Ishikawa (cell line): ENCODE data around the gene RNLS.

Experiments
- CEBPB ChIP-seq: IDR thresholded peaks from 2 replicates; pipeline ENCODE4 v1.6.1; 2012
- CREB1 ChIP-seq: IDR thresholded peaks from 2 replicates; pipeline ENCODE4 v1.6.1; 2012; ENCODE audit warnings: low read depth
- EGR1 ChIP-seq: IDR thresholded peaks from 2 replicates; pipeline ENCODE4 v1.6.1; 2012
- EP300 ChIP-seq: IDR thresholded peaks from 2 replicates; pipeline ENCODE4 v1.6.1; 2012; ENCODE audit warnings: borderline replicate concordance
- FOXM1 ChIP-seq: IDR thresholded peaks from 2 replicates; pipeline ENCODE4 v1.6.1; 2012; ENCODE audit warnings: low read depth, borderline replicate concordance
- MAX ChIP-seq: IDR thresholded peaks from 2 replicates; pipeline ENCODE4 v1.6.1; 2012
- NFIC ChIP-seq: IDR thresholded peaks from 2 replicates; pipeline ENCODE4 v1.6.1; 2012
- RAD21 ChIP-seq: IDR thresholded peaks from 2 replicates; pipeline ENCODE4 v1.6.1; 2012; ENCODE audit warnings: low read depth
- REST ChIP-seq: IDR thresholded peaks from 2 replicates; pipeline ENCODE4 v1.6.1; 2012; ENCODE audit warnings: low read depth, mild to moderate bottlenecking
- TAF1 ChIP-seq: IDR thresholded peaks from 2 replicates; pipeline ENCODE4 v1.6.1; 2012; ENCODE audit warnings: low read depth, mild to moderate bottlenecking
- TCF12 ChIP-seq: IDR thresholded peaks from 2 replicates; pipeline ENCODE4 v1.6.1; 2012; ENCODE audit warnings: low read depth
- TEAD4 ChIP-seq: IDR thresholded peaks from 2 replicates; pipeline ENCODE4 v1.6.1; 2012
- USF1 ChIP-seq: IDR thresholded peaks from 2 replicates; pipeline ENCODE4 v1.6.1; 2012
- YY1 ChIP-seq: IDR thresholded peaks from 2 replicates; pipeline ENCODE4 v1.6.1; 2012; ENCODE audit warnings: low read depth
- ZBTB7A ChIP-seq: IDR thresholded peaks from 2 replicates; pipeline ENCODE4 v1.6.1; 2012; ENCODE audit warnings: low read depth

The RNLS gene

GRCh38 chr10:88508796-88509195 lies 74.3 kb downstream of the RNLS start:
- TF ChIP-seq YY1 (no peak), MAX (no peak), TCF12 (no peak), RAD21 (no peak), EGR1 (no peak), ZBTB7A (no peak), TEAD4 (no peak), USF1 (no peak), NFIC (no peak), FOXM1 (no peak), REST (no peak), EP300 (no peak), TAF1 (no peak), CREB1 (no peak), CEBPB (no peak)

- TF ChIP-seq USF1 (no peak), EGR1 (no peak), CREB1 (no peak)
Observed at GRCh38 chr10:88507826-88508453, 75.2 kb downstream of the RNLS start.

- TF ChIP-seq USF1 = no peak
- TF ChIP-seq FOXM1 = no peak
- no peak for TF ChIP-seq RAD21
- TF ChIP-seq TEAD4 = no peak
- no peak for TF ChIP-seq ZBTB7A
- no peak for TF ChIP-seq NFIC
- TF ChIP-seq MAX = no peak
- no peak for TF ChIP-seq REST
- no peak for TF ChIP-seq CEBPB
- no peak for TF ChIP-seq TCF12
- TF ChIP-seq CREB1 = no peak
- no peak for TF ChIP-seq TAF1
Observed at GRCh38 chr10:88507404-88507803, 75.7 kb downstream of the RNLS start.

- TF ChIP-seq USF1 = no peak
- TF ChIP-seq CEBPB = no peak
- TF ChIP-seq EGR1 = no peak
- TF ChIP-seq FOXM1 = no peak
- TF ChIP-seq CREB1 = no peak
- no peak for TF ChIP-seq ZBTB7A
- no peak for TF ChIP-seq TAF1
- no peak for TF ChIP-seq TCF12
- no peak for TF ChIP-seq YY1
- TF ChIP-seq RAD21 = no peak
- no peak for TF ChIP-seq EP300
- no peak for TF ChIP-seq NFIC
- no peak for TF ChIP-seq TEAD4
- TF ChIP-seq REST = no peak
- no peak for TF ChIP-seq MAX
Observed at GRCh38 chr10:88505680-88506215, 77.4 kb downstream of the RNLS start.
